Activated T-cell treated with anti-CD3 and anti-CD28 coated beads for 48 hours (primary cell): ENCODE data around the gene KCTD19.

ENCODE experiments used
- DNase-seq: peaks from one replicate; pipeline ENCODE4 v3.0.0-alpha.2; 2020; ENCODE audit warnings: low read depth

KCTD19 gene

GRCh38 chr16:67317853-67318252 is 8.7 kb downstream of the KCTD19 start:
- no peak for DNase-seq

GRCh38 chr16:67312719-67313118 is 13.8 kb downstream of the KCTD19 start:
- DNase-seq = no peak

- DNase-seq = peak; percentile 76
Measured at GRCh38 chr16:67311607-67312488, 14.7 kb downstream of the KCTD19 start.

- DNase-seq = no peak
Measured at GRCh38 chr16:67310561-67310960, 16.0 kb downstream of the KCTD19 start.

- no peak for DNase-seq
Measured at GRCh38 chr16:67305216-67306071, 21.1 kb downstream of the KCTD19 start.

GRCh38 chr16:67304020-67304419 is 22.5 kb downstream of the KCTD19 start:
- no peak for DNase-seq

- no peak for DNase-seq
Measured at GRCh38 chr16:67302970-67303369, 23.6 kb downstream of the KCTD19 start.

- DNase-seq = no peak
Measured at GRCh38 chr16:67302076-67302475, 24.5 kb downstream of the KCTD19 start.

GRCh38 chr16:67301080-67301782 is 25.3 kb downstream of the KCTD19 start:
- DNase-seq = no peak

- no peak for DNase-seq
Measured at GRCh38 chr16:67299269-67299668, 27.3 kb downstream of the KCTD19 start.

- DNase-seq = no peak
Measured at GRCh38 chr16:67298277-67298676, 28.3 kb downstream of the KCTD19 start.

- no peak for DNase-seq
Measured at GRCh38 chr16:67296420-67296819, 30.1 kb downstream of the KCTD19 start.

- DNase-seq = no peak
Measured at GRCh38 chr16:67294938-67295361, 31.6 kb downstream of the KCTD19 start.

GRCh38 chr16:67294171-67294757 is 32.3 kb downstream of the KCTD19 start:
- no peak for DNase-seq

GRCh38 chr16:67291461-67291860 is 35.1 kb downstream of the KCTD19 start:
- no peak for DNase-seq

GRCh38 chr16:67287960-67288359 is 38.6 kb downstream of the KCTD19 start:
- DNase-seq = no peak

- no peak for DNase-seq
Measured at GRCh38 chr16:67286441-67287235, 39.9 kb downstream of the KCTD19 start.

- no peak for DNase-seq
Measured at GRCh38 chr16:67284699-67285646, 41.6 kb downstream of the KCTD19 start.

GRCh38 chr16:67283826-67284555 is 42.5 kb downstream of the KCTD19 start:
- DNase-seq = no peak
